Gastrocnemius medialis (tissue), 4 donors: ENCODE data around the gene BAIAP2L2.
"Not testable (repeated sequence)": the region's sequence is repeated elsewhere in the genome, so short reads cannot be mapped to it uniquely, and the experiment has no call there.

ENCODE experiments used
- CTCF ChIP-seq, 5 experiments: fragments of 450-650 bp in 3 of 5; fragments of 200-600 bp in 2 of 5; sonication (generic) in 2 of 5; IDR thresholded peaks in 4 of 5; conservative IDR thresholded peaks in 1 of 5; 1 replicate in 4 of 5; 2 replicates in 1 of 5; pipeline ENCODE4 v1.5.1; 2016 to 2019; ENCODE audit warnings: antibody characterized with exemption in 5 of 5, mild to moderate bottlenecking in 3 of 5, moderate library complexity in 3 of 5
- POLR2A ChIP-seq, 2 donors: fragments of 450-650 bp; IDR thresholded peaks; one replicate each; pipeline ENCODE4 v1.6.1; 2017; ENCODE audit warnings: antibody characterized with exemption in 2 of 2, mild to moderate bottlenecking in 2 of 2, moderate library complexity in 2 of 2

GRCh38 chr22:38037367-38038150, 72.9 kb downstream of the BAIAP2L2 start:
- TF ChIP-seq POLR2A (IDR thresholded peaks at IDR 0.05); CTCF (IDR thresholded peaks at IDR 0.05 in 4 of 5, conservative IDR thresholded peaks at IDR 0.05 in 1 of 5): not testable (repeated sequence)
